GM23338 (cell line): ENCODE results near the gene PPM1H.

Source experiments
- EZH2 ChIP-seq: fragments of 200-600 bp; sonication (generic); IDR thresholded peaks from one replicate; pipeline ENCODE4 v1.8.0; 2017; ENCODE audit warnings: antibody characterized with exemption, mild to moderate bottlenecking, low read depth; ENCODE audit not compliant: unreplicated experiment
- EZH2phosphoT487 ChIP-seq: fragments of 200-600 bp; sonication (generic); IDR thresholded peaks from one replicate; pipeline ENCODE4 v1.8.1; 2018; ENCODE audit warnings: antibody characterized with exemption; ENCODE audit not compliant: unreplicated experiment
- NANOG ChIP-seq: IDR thresholded peaks from 2 replicates; pipeline ENCODE4 v1.6.1; 2016; ENCODE audit warnings: antibody characterized with exemption, borderline replicate concordance
- POLR2AphosphoS5 ChIP-seq: IDR thresholded peaks from 2 replicates; pipeline ENCODE4 v1.6.1; 2016; ENCODE audit warnings: antibody characterized with exemption, low read depth
- TF ChIP-seq, protein P1 (sequence below), 2 experiments: fragments of 200-600 bp in 1 of 2; sonication (generic) in 1 of 2; conservative IDR thresholded peaks; 2 replicates each; pipeline versions ENCODE4 v1.5.1 to v1.6.1; 2016 to 2017; ENCODE audit warnings: antibody characterized with exemption in 2 of 2, low read depth in 2 of 2, mild to moderate bottlenecking in 2 of 2, moderate library complexity in 1 of 2
- TF ChIP-seq, protein P2 (sequence below): IDR thresholded peaks from one replicate; pipeline ENCODE4 v1.6.1; 2018; ENCODE audit warnings: antibody characterized with exemption; ENCODE audit not compliant: unreplicated experiment

DNA sequence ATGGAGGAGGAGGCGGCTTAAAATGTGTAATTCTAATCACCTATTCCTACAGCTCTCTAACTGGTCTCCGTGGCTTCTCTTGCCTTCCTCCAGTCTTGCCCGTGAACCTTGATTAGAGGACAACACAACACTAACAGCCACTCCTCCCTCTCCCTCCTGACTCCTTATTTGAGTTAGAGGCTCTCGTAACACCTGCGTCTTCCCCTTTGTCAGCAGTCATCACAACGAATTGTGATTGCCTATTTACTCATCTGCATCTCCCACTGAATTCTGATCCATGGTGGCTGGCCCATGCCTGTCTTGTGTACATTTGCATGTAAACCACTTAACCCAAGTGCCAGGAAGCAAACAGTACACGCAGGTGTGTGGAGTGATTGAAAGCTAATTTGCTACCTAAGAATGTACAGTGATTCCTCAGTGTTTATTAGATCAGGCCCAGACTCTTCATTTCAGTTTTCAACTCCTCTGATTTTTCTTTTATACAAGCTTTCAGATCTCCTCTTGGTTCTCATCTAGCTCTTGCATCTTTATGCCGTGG is 313.8 kb downstream of the PPM1H start:
- TF ChIP-seq, protein P1, sequence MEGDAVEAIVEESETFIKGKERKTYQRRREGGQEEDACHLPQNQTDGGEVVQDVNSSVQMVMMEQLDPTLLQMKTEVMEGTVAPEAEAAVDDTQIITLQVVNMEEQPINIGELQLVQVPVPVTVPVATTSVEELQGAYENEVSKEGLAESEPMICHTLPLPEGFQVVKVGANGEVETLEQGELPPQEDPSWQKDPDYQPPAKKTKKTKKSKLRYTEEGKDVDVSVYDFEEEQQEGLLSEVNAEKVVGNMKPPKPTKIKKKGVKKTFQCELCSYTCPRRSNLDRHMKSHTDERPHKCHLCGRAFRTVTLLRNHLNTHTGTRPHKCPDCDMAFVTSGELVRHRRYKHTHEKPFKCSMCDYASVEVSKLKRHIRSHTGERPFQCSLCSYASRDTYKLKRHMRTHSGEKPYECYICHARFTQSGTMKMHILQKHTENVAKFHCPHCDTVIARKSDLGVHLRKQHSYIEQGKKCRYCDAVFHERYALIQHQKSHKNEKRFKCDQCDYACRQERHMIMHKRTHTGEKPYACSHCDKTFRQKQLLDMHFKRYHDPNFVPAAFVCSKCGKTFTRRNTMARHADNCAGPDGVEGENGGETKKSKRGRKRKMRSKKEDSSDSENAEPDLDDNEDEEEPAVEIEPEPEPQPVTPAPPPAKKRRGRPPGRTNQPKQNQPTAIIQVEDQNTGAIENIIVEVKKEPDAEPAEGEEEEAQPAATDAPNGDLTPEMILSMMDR (conservative IDR thresholded peaks at IDR 0.05; ENCODE audit: low read depth in 2 of 2): no peak
- TF ChIP-seq, protein P2, sequence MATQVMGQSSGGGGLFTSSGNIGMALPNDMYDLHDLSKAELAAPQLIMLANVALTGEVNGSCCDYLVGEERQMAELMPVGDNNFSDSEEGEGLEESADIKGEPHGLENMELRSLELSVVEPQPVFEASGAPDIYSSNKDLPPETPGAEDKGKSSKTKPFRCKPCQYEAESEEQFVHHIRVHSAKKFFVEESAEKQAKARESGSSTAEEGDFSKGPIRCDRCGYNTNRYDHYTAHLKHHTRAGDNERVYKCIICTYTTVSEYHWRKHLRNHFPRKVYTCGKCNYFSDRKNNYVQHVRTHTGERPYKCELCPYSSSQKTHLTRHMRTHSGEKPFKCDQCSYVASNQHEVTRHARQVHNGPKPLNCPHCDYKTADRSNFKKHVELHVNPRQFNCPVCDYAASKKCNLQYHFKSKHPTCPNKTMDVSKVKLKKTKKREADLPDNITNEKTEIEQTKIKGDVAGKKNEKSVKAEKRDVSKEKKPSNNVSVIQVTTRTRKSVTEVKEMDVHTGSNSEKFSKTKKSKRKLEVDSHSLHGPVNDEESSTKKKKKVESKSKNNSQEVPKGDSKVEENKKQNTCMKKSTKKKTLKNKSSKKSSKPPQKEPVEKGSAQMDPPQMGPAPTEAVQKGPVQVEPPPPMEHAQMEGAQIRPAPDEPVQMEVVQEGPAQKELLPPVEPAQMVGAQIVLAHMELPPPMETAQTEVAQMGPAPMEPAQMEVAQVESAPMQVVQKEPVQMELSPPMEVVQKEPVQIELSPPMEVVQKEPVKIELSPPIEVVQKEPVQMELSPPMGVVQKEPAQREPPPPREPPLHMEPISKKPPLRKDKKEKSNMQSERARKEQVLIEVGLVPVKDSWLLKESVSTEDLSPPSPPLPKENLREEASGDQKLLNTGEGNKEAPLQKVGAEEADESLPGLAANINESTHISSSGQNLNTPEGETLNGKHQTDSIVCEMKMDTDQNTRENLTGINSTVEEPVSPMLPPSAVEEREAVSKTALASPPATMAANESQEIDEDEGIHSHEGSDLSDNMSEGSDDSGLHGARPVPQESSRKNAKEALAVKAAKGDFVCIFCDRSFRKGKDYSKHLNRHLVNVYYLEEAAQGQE: no peak
- no peak for TF ChIP-seq POLR2AphosphoS5
- no peak for TF ChIP-seq NANOG
- TF ChIP-seq EZH2phosphoT487: no peak
- TF ChIP-seq EZH2: no peak
